Measurements from ENCODE around the gene PRKD1. TPM values are rescaled to one million over a fixed set of nuclear protein-coding genes. Genes with fewer than 3 reads are reported as not detected.

The PRKD1 gene
- total and polyA plus RNA-seq, 10 of the 15 experiments (the other 5 are each of a cell fraction or from before 2014, with no cell fraction given): 0.02 to 0.56 TPM; not detected in 8

DNA sequence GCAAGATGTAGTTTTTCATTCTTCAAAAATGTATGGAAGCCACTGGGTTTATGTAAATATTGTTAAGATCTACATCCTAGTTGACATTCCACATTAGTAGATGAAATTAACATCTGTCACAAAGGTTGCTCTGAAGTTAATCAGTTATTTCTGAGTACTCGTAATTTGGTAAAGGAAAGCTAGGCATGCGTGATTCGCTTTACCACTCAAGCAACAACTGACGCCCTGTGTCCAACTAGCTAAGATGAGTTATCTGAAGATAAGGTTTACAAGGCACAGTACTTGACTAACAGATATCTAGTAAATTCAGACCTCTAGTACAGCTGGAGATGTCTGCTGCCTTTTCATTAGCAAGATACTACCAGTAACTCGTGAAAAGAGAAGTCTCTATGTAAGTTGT lies 14.1 kb downstream of the PRKD1 start:
- in situ Hi-C loops (cut with MboI): no loop called here

DNA sequence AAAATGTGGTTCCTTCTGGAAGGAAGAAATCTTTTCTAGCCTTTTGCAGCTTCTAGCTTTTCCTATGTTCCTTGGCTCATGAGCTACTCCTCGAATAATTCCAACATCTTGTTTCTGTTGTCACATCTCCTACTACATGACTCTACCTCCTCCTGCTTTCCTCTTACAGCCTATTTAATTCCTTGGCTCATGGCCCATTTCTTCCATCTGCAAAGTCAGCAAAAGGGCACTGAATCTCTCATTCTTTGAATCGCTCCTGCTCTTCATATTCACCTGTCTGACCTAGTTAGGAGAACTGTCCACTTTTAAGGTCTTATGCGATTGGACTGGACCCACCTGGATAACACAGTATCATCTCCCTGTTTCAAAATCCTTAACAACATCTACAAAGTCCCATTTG lies 15.8 kb downstream of the PRKD1 start:
- no peak for FAIRE-seq
- H2AFZ ChIP-seq (ENCODE audit: control insufficient read depth, low read depth, low read length): no peak overlapping the region
- TF ChIP-seq TCF7 (IDR thresholded peaks at IDR 0.05; ENCODE audit: borderline replicate concordance) (no peak), CBX3 (IDR thresholded peaks at IDR 0.05; ENCODE audit: borderline replicate concordance, low read depth) (no peak), RAD51 (IDR thresholded peaks at IDR 0.05) (no peak), SP1 (IDR thresholded peaks at IDR 0.05; ENCODE audit: low read depth, low read length) (no peak), SMC3 (IDR thresholded peaks at IDR 0.05; ENCODE audit: borderline replicate concordance, low read length) (no peak)
- SMC1A ChIA-PET (ENCODE audit: uncharacterized antibody, unreplicated experiment): no interaction called here
- BruUV-seq (replicated peaks): no TSS peak
- H4K20me1 ChIP-seq (ENCODE audit: control insufficient read depth, insufficient read depth): no peaks in the 10 kb centered on the region
- H3K79me2 ChIP-seq (ENCODE audit: control insufficient read depth, insufficient read depth, low read length): no peaks in the 10 kb centered on the region
- no peak overlapping the region for H3K4me2 ChIP-seq (ENCODE audit: control insufficient read depth, insufficient read depth)
- no peaks in the 10 kb centered on the region for H3K36me3 ChIP-seq (ENCODE audit: control insufficient read depth in 2 of 2, insufficient read depth in 2 of 2, low read length in 1 of 2)
- 33% methylated on average over 3 of the region's 3 CpGs for WGBS (ENCODE audit: insufficient coverage, insufficient replicate concordance, low lambda C conversion rate, missing lambda C conversion rate)
- in situ Hi-C loops (cut with MboI) (no loop called here), intact Hi-C loops (cut with micrococcal nuclease; ENCODE audit: unreplicated experiment) (no loop called here)
- no peak overlapping the region for H3K4me3 ChIP-seq
- CTCF ChIA-PET: no interaction called here
- POLR2A ChIA-PET: no interaction called here
- H3K4me1 ChIP-seq (ENCODE audit: control insufficient read depth, insufficient read depth, low read length): no peaks in the 10 kb centered on the region
- no peak overlapping the region for H3K27ac ChIP-seq (ENCODE audit: control insufficient read depth, insufficient read depth)
- no peaks in the 10 kb centered on the region; the same call in 2 of the 3 replicates for H3K9me3 ChIP-seq (replicated peaks; ENCODE audit: control insufficient read depth, insufficient read depth, low read length)
- RAD21 ChIA-PET (ENCODE audit: unreplicated experiment): no interaction called here
- H3K9ac ChIP-seq (ENCODE audit: control insufficient read depth, insufficient read depth, low read length): no peak overlapping the region
- no peak for ATAC-seq
- no peaks in the 10 kb centered on the region for H3K27me3 ChIP-seq (replicated peaks in 1 of 2; ENCODE audit: control insufficient read depth in 2 of 2, insufficient read depth in 2 of 2, low read length in 1 of 2)
- DNase-seq (ENCODE audit: low read depth, low spot score): no peak

More for the DNA sequence above, 14.1 kb downstream of the PRKD1 start:
- RAD21 ChIA-PET (ENCODE audit: unreplicated experiment): no interaction called here
- Histone ChIP-seq H3K4me3 (no peak overlapping the region), H3K27ac (ENCODE audit: control insufficient read depth, insufficient read depth) (no peak overlapping the region), H3K9ac (ENCODE audit: control insufficient read depth, insufficient read depth, low read length) (no peak overlapping the region), H3K79me2 (ENCODE audit: control insufficient read depth, insufficient read depth, low read length) (no peaks in the 10 kb centered on the region), H3K4me1 (ENCODE audit: control insufficient read depth, insufficient read depth, low read length) (no peaks in the 10 kb centered on the region), H4K20me1 (ENCODE audit: control insufficient read depth, insufficient read depth) (no peaks in the 10 kb centered on the region), H3K4me2 (ENCODE audit: control insufficient read depth, insufficient read depth) (no peak overlapping the region), H3K36me3 (ENCODE audit: control insufficient read depth in 2 of 2, insufficient read depth in 2 of 2, low read length in 1 of 2) (no peaks in the 10 kb centered on the region), H3K27me3 (replicated peaks in 1 of 2; ENCODE audit: control insufficient read depth in 2 of 2, insufficient read depth in 2 of 2, low read length in 1 of 2) (no peaks in the 10 kb centered on the region), H3K9me3 (replicated peaks; ENCODE audit: control insufficient read depth, insufficient read depth, low read length) (no peaks in the 10 kb centered on the region; the same call in 2 of the 3 replicates), H2AFZ (ENCODE audit: control insufficient read depth, low read depth, low read length) (no peak overlapping the region)
- ATAC-seq: no peak
- no peak for DNase-seq (ENCODE audit: low read depth, low spot score)
- POLR2A ChIA-PET: no interaction called here
- SMC1A ChIA-PET (ENCODE audit: uncharacterized antibody, unreplicated experiment): no interaction called here
- intact Hi-C loops (cut with micrococcal nuclease; ENCODE audit: unreplicated experiment): no loop called here
- no TSS peak for BruUV-seq (replicated peaks)
- no peak for FAIRE-seq
- TF ChIP-seq RAD51 (IDR thresholded peaks at IDR 0.05) (no peak), JUND (IDR thresholded peaks at IDR 0.05; ENCODE audit: low read depth, low read length) (no peak), TARDBP (IDR thresholded peaks at IDR 0.05; ENCODE audit: borderline replicate concordance) (no peak), POLR2AphosphoS5 (IDR thresholded peaks at IDR 0.05; ENCODE audit: low read length) (no peak), SMAD1 (IDR thresholded peaks at IDR 0.05; ENCODE audit: low read depth, partially characterized antibody) (no peak), PAX5 (IDR thresholded peaks at IDR 0.05; ENCODE audit: borderline replicate concordance, low read depth, low read length) (no peak), TCF12 (IDR thresholded peaks at IDR 0.05; ENCODE audit: low read depth, low read length) (no peak)
- 69% methylated on average over 5 of the region's 5 CpGs for WGBS (ENCODE audit: insufficient coverage, insufficient replicate concordance, low lambda C conversion rate, missing lambda C conversion rate)
- CTCF ChIA-PET: no interaction called here
